Lower lobe of right lung (tissue), 2 donors: ENCODE results near the gene SCRT2. TPM values are rescaled to one million over a fixed set of nuclear protein-coding genes. Genes with fewer than 3 reads are reported as not detected.

Experiments used
- ATAC-seq, 2 donors: fragments of 200-7000 bp; cut with Tn5 transposase; one replicate each; pipeline ENCODE4 v1.9.1; 2020 to 2022; ENCODE audit warnings: mild to moderate bottlenecking in 2 of 2, moderate library complexity in 2 of 2
- DNase-seq: peaks from one replicate; pipeline ENCODE4 v3.0.0-alpha.2; 2020
- H3K27ac ChIP-seq: fragments of 200-600 bp; one replicate; pipeline ENCODE4 v1.8.0; 2022
- H3K27me3 ChIP-seq: fragments of 200-600 bp; one replicate; pipeline ENCODE4 v1.8.0; 2022; ENCODE audit warnings: low read depth
- H3K36me3 ChIP-seq: fragments of 200-600 bp; one replicate; pipeline ENCODE4 v1.8.0; 2022; ENCODE audit warnings: mild to moderate bottlenecking
- H3K4me1 ChIP-seq: fragments of 200-600 bp; one replicate; pipeline ENCODE4 v1.8.0; 2022
- H3K4me3 ChIP-seq: fragments of 200-600 bp; one replicate; pipeline ENCODE4 v1.8.0; 2022; ENCODE audit warnings: mild to moderate bottlenecking
- H3K9me3 ChIP-seq: fragments of 200-600 bp; one replicate; pipeline ENCODE4 v1.8.0; 2022
- intact Hi-C: fragments of 100-400 bp; cut with DNase I; formaldehyde crosslinking; loops from one replicate; pipeline ENCODE4 v1.11.0; 2022
- total RNA-seq: library from RNA; stranded (reverse); fragmentation: NEBNext Ultra II Directional; extraction: Animal tissue kit (Norgen Biotek cat#: 25700); gene quantifications from one replicate; pipeline ENCODE4 v1.2.1, GENCODE V29; 2021
- TF ChIP-seq, protein P1 (sequence below): fragments of 200-600 bp; IDR thresholded peaks from one replicate; pipeline ENCODE4 v1.8.0; 2022; ENCODE audit warnings: antibody characterized with exemption, mild to moderate bottlenecking
- donor health status: DM: no; HTN: yes; CAD: no; lungs with severe emphysema.

Gene SCRT2
- total RNA-seq, 1 donor from 2014 or later, result not detected

DNA sequence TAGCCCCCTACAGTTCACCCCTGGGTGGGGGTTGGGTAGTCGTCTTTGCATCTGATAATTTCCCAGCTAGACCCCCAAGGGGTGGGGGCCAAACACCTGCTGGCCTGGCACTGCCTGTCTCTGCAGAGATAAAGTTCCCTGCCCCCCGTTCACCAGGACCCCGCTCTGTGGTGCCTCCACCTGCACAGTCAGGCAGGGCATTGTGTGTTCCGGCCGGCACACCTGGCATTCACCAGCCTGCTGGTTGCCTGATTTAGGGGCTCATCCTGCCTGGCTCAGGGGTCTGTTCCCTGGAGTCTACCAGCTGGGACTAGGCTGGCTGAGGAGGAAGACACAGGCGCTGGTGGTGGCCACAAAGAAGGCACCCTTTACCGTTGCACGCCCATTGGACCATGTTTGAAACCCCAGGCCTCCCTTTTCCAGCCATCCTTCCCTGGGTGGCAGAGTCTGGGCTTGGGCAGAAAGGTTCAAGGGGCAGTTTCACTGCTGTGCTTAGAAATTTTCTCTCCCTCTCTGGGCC lies 30.8 kb upstream of the SCRT2 start:
- intact Hi-C loops, result no loop called here
- H3K36me3 ChIP-seq, result no peaks in the 10 kb centered on the region
- TF ChIP-seq, protein P1, sequence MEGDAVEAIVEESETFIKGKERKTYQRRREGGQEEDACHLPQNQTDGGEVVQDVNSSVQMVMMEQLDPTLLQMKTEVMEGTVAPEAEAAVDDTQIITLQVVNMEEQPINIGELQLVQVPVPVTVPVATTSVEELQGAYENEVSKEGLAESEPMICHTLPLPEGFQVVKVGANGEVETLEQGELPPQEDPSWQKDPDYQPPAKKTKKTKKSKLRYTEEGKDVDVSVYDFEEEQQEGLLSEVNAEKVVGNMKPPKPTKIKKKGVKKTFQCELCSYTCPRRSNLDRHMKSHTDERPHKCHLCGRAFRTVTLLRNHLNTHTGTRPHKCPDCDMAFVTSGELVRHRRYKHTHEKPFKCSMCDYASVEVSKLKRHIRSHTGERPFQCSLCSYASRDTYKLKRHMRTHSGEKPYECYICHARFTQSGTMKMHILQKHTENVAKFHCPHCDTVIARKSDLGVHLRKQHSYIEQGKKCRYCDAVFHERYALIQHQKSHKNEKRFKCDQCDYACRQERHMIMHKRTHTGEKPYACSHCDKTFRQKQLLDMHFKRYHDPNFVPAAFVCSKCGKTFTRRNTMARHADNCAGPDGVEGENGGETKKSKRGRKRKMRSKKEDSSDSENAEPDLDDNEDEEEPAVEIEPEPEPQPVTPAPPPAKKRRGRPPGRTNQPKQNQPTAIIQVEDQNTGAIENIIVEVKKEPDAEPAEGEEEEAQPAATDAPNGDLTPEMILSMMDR, result no peak
- H3K4me3 ChIP-seq, result no peak overlapping the region
- no peaks in the 10 kb centered on the region for H3K4me1 ChIP-seq
- DNase-seq (no peak), ATAC-seq (no peak)
- H3K9me3 ChIP-seq, result no peaks in the 10 kb centered on the region
- no peak overlapping the region for H3K27ac ChIP-seq
- H3K27me3 ChIP-seq, result peaks cover 46% of the 10 kb centered on the region

DNA sequence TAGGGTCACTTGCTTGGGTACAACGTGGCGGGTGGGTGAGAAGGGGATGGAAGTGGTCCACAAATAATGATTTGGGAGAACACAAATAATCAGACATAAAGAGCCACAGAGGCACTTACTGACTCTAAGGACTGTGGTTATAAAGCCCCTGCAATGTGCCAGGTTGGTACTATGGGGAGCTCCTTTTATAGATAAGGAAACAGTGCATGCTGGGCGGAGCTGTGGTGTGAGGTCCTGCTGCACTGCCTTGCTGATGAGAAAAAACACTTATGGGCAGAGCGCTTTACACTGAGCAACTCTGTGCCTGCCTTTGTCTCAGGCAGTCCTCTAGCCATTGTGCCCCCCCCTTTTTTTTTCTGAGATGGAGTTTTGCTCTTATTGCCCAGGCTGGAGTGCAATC lies 29.1 kb upstream of the SCRT2 start:
- TF ChIP-seq, protein P1, result no peak
- peaks cover 35% of the 10 kb centered on the region for H3K27me3 ChIP-seq

DNA sequence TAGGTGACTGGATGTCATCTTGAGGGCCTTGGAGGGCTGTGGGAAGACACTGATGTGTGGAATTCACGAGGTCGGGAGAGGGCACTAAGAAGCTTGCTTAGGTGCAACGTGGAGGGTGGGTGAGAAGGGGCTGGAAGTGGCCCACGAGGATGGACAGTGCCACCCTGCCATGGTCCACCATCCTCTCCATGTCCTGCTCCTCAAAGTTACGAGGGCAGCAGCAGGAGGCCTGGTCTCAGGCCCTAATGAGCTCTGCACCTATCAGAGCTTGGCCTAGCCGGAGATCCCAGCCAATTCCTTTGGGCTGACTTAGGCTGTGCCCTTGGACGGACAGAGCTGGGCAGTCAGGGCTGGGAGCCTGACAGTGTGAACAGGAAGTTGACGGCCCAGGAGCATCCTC lies 27.8 kb upstream of the SCRT2 start:
- DNase-seq (no peak), ATAC-seq (no peak)
- Histone ChIP-seq H3K9me3 (no peaks in the 10 kb centered on the region), H3K27ac (no peak overlapping the region), H3K4me3 (no peak overlapping the region), H3K27me3 (peaks cover 31% of the 10 kb centered on the region), H3K36me3 (no peaks in the 10 kb centered on the region), H3K4me1 (no peaks in the 10 kb centered on the region)
- TF ChIP-seq, protein P1, result no peak
- intact Hi-C loops, result no loop called here

More for the DNA sequence above, 29.1 kb upstream of the SCRT2 start:
- Histone ChIP-seq H3K9me3 (no peaks in the 10 kb centered on the region), H3K4me3 (no peak overlapping the region), H3K27ac (no peak overlapping the region), H3K36me3 (no peaks in the 10 kb centered on the region), H3K4me1 (no peaks in the 10 kb centered on the region)
- DNase-seq (no peak), ATAC-seq (no peak)
- intact Hi-C loops, result no loop called here

DNA sequence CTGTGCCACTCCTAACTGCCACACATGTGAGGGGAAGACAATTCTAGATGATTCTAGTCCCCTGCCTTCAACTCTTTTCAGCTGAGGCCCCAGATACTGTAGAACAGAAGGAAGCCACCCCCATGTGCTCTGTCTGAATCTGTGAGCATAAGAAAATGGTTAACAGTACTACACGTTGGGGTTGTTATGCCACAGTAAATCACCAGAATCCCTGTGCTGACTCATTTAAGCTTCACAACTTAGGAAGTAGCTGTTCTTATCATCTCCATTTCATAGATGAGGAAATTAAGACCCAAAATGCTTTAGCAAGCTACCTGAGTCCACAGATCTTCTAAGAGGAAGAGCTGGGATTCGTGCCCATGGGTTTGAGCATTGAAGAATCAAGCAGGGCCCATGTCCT lies 27.4 kb upstream of the SCRT2 start:
- no peaks in the 10 kb centered on the region for H3K9me3 ChIP-seq
- intact Hi-C loops, result no loop called here
- H3K4me1 ChIP-seq, result no peaks in the 10 kb centered on the region
- no peak overlapping the region for H3K27ac ChIP-seq
- no peak overlapping the region for H3K4me3 ChIP-seq
- TF ChIP-seq, protein P1, result no peak
- ATAC-seq, result no peak
- peaks cover 31% of the 10 kb centered on the region for H3K27me3 ChIP-seq
- H3K36me3 ChIP-seq, result no peaks in the 10 kb centered on the region
- DNase-seq, result no peak

DNA sequence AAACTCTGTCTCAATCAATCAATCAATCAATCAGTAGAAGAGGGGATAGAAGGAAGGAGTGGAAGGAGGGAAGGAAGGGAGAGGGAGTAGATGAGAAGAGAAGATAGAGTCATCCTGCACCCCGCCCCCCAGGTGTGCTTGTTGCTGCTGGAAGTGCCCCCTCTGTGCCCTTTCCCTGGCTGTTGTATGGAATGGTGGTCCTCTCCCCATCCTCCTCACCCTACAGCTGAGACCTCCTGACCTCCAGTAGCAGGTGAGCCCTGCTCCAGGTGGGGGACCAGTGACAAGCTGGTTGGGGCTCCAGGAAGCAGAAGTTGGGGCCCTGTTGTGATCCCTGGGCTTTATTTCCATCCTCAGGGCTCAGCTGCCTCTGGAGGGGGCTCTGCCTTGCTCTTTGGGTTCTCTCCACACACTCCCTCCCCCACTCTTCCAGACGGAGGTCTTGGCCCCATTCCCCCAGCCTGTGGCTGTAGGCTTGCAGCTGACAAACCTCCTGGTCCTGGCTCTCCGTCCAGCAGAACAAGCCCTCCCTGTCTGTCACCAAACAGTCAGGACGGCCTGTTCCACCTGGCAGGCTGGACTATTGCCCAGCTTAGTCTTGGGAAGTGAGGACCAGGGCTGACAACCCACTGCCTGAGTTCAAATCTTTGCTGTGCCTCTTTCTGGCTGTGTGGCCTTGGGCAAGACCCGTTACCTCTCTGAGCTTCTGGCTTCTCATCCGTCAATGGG lies 26.0 kb upstream of the SCRT2 start:
- no peak overlapping the region for H3K4me3 ChIP-seq
- no peak overlapping the region for H3K27ac ChIP-seq
- peaks cover 31% of the 10 kb centered on the region for H3K27me3 ChIP-seq
- intact Hi-C loops, result no loop called here
- H3K36me3 ChIP-seq, result no peaks in the 10 kb centered on the region
- ATAC-seq (no peak), DNase-seq (no peak)
- H3K9me3 ChIP-seq, result no peaks in the 10 kb centered on the region
- TF ChIP-seq, protein P1, result no peak
- H3K4me1 ChIP-seq, result no peaks in the 10 kb centered on the region
